ENCODE data around the gene RNF220. TPM values are rescaled to one million over a fixed set of nuclear protein-coding genes. Genes with fewer than 3 reads are reported as not detected.

RNF220 gene
- total RNA-seq = 10 to 100 TPM; 54.2 to 94.0 (median 88.8) TPM

DNA sequence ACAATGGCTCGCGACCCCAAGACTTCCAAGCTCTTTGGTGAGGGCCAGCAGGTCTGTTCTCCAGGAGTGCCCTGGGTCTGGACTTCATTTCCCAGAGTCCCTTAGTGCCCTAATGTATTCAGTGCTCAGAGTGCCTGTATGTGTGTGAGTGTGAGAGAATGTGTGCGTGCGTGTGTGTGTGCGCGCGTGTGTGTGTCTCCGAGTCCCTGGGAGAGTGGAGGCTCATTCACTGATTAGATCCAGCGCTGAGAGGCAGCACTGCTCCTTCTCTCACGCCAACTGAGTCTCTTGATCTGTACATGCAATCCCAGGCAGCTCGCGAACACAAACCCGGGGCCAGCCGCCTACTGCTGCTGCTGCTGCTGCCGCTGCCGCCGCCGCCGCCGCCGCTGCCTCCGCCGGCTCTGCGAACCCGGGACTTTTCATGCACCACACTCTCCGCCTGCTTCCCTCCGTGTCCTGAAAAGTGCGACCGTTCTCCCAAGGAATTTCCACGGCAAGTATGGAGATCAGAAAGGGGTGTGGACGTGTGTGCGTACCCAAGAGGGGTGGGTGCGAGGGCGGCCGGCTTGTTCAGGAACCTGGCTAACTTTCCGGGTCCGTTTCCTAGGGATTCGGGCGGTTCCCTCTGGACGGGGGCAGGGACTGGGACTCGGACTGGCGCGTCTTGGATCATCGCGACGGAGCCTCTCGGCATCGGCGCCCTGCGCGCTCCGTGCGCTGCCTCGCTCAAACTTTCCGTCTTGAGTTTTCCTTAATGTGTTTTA is at the start of gene RNF220:
Gene RNF220, plus strand, starts transcription at position 225 of the 767 bp plus-strand sequence.
- DNase-seq (ENCODE audit: low spot score) (no peak), ATAC-seq (ENCODE audit: low FRiP score) (peak; percentile 45)
- TF ChIP-seq, protein P1, sequence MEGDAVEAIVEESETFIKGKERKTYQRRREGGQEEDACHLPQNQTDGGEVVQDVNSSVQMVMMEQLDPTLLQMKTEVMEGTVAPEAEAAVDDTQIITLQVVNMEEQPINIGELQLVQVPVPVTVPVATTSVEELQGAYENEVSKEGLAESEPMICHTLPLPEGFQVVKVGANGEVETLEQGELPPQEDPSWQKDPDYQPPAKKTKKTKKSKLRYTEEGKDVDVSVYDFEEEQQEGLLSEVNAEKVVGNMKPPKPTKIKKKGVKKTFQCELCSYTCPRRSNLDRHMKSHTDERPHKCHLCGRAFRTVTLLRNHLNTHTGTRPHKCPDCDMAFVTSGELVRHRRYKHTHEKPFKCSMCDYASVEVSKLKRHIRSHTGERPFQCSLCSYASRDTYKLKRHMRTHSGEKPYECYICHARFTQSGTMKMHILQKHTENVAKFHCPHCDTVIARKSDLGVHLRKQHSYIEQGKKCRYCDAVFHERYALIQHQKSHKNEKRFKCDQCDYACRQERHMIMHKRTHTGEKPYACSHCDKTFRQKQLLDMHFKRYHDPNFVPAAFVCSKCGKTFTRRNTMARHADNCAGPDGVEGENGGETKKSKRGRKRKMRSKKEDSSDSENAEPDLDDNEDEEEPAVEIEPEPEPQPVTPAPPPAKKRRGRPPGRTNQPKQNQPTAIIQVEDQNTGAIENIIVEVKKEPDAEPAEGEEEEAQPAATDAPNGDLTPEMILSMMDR (IDR thresholded peaks at IDR 0.05) = no peak

DNA sequence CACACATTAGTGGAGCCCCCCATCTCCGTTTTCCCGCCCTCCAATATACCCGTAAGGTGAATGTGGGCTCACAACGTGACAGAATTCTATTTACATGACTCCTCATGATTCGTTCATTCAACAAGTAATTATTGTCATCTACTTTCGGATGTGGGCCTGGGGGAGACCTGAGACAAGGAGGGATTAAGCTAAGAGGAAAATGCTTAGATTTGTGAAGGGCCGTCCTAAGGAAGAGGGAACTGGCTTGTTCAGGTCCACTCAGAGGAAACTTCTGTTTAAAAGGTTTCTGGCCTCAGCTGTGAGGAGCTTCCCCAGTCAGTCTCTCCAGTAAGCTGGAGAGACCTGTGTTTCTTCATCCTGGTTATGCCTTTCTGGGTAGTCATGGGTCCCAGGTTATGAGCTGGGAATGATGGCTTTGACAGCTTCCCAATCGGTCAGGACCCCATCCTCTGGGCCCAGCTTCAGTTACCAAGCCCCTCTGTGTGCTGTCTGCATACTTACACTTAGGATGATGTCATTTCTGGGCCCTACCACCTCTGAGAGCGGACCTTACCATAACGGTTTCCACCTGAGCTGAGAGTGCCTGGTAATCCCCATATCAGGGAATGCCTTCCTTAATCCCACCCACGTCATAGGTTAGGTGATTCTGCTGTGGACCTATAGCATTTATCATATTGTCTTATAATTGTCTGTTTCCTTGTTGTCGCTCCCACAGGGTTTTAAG is 49.3 kb upstream of the RNF220 start:
- no peak for ATAC-seq (ENCODE audit: low FRiP score)
- no peak for DNase-seq (ENCODE audit: low spot score)
- TF ChIP-seq, protein P1 (IDR thresholded peaks at IDR 0.05) = no peak

DNA sequence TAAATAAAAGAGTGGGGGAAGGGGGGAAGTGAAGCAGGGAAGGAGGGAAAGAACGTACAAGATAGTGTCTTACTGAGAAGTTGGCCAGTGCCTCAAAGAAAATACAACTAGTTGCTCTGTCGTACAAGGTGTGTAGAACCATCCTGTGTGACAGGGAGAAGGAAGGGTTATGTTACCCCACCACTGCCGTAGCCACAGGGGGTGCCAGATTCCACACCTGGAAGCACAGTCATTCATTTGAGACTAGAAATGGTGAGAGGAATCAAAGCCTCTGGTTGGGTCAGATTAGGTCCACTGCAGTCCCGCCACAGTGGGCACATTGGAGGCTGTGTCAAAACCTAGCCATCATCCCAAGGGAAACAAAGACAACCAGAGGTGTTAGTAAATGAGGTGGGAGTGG is 47.3 kb upstream of the RNF220 start:
- no peak for DNase-seq (ENCODE audit: low spot score)
- TF ChIP-seq, protein P1 (IDR thresholded peaks at IDR 0.05) = no peak
- ATAC-seq (ENCODE audit: low FRiP score) = no peak

DNA sequence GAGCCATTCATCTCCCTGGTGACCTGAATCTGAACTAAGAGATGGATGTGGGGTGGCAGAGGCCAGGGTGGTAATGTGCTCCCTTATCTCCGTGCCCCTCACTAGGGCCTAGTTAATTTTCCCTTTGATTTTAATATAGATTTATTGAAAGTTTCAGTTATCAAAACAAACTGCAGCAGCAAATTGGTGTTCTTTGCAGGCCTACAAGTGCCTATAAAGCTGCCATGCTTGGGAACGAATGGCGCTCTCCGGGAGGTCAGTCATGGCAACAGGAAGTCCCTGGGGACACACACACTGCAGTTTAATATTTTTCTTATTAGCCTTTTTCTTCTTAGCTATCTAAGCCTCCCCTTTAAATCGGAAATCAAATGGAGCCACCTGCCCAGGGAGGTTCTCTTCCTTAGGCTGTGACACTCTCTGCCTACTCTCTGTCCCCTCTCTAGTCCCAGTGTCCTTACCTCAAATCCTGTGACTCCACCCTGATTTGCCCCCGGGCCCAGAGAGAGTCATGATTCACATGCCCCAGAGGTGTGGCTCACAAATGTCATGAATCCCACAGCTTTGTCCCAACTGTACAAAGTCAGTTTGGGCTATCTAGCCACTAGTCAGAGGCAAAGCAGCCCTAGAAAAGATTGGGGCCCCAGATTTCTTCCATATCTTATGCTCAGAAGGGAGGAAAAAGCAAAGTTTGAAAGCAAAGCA is 45.7 kb upstream of the RNF220 start:
- no peak for ATAC-seq (ENCODE audit: low FRiP score)
- DNase-seq (ENCODE audit: low spot score) = no peak
- TF ChIP-seq, protein P1 (IDR thresholded peaks at IDR 0.05) = no peak

DNA sequence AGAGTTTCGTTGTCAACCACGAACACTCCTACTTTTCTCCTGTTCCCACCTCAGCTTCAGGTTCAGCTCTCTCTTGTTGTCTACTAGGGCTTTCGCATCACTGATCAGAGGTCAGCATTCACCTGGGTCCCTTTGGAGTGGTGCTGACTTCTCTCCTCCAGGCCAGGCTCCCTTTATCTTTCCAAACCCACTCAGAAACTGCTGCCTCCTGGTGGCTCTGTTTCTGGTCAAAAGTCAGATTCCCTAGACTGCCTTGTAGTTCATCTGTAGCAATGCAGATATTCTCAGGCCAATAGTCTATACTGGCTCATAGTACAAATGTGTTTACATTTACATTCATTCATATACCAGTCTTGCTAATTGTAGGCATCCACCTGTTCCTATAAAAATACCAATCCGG is 43.6 kb upstream of the RNF220 start:
- DNase-seq (ENCODE audit: low spot score) = no peak
- TF ChIP-seq, protein P1 (IDR thresholded peaks at IDR 0.05) = no peak
- ATAC-seq (ENCODE audit: low FRiP score) = no peak

DNA sequence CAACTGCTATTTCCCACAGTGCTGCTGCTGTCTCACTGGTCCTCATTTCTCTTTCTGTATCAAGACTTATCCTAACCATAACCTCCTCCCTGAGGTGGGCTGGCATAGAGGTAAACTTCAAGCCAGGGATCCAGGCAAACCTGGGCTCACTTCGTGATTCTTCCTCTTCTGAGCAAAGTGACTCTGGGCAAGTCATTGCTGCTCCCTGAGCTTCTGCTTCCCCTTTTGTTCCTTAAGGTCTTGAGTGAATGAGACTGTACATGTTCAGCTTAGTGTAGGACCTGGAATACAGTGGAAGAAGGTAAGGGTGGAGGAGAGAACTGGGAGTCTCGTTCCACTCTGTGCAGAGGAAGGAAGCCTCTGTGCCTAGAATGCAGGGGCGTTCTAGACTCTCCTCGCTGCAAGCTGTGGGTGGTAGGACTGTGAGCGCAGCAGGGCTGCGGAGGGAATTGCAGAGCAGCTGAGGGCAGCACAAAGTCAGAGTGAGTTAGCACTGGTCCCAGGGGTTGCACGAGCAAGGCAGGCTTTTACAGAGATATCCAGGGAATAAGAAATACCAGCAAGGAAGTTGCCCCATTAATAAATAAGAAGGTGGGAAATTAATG is 38.6 kb upstream of the RNF220 start:
- TF ChIP-seq, protein P1 (IDR thresholded peaks at IDR 0.05) = no peak
- no peak for DNase-seq (ENCODE audit: low spot score)

More for the DNA sequence above, 38.6 kb upstream of the RNF220 start:
- ATAC-seq (ENCODE audit: low FRiP score) = no peak

Data from omental fat pad (tissue), 4 donors.